GM06990 (cell line): ENCODE measurements around the gene GRK5.

Source experiments
- DNase-seq: peaks from one replicate; pipeline ENCODE4 v3.0.0-alpha.2; 2011; ENCODE audit not compliant: insufficient read length; ENCODE audit errors: extremely low read depth
- H3K27me3 ChIP-seq: replicated peaks from 2 replicates; pipeline ENCODE4 v1.6.0; 2011; ENCODE audit warnings: low read length; ENCODE audit not compliant: control insufficient read depth, insufficient read depth
- H3K36me3 ChIP-seq: 2 replicates; pipeline ENCODE4 v1.5.1; 2011; ENCODE audit warnings: low read length; ENCODE audit not compliant: control insufficient read depth, insufficient read depth
- H3K4me3 ChIP-seq: replicated peaks from 2 replicates; pipeline ENCODE4 v1.5.1; 2011; ENCODE audit warnings: low read depth, mild to moderate bottlenecking, control low read depth, low read length
- TF ChIP-seq, protein P1 (sequence below): IDR thresholded peaks from 2 replicates; pipeline ENCODE4 v1.5.1; 2011; ENCODE audit warnings: low read length, control low read depth, mild to moderate bottlenecking, inconsistent platforms; ENCODE audit not compliant: insufficient read depth, poor library complexity, severe bottlenecking

Gene GRK5

DNA sequence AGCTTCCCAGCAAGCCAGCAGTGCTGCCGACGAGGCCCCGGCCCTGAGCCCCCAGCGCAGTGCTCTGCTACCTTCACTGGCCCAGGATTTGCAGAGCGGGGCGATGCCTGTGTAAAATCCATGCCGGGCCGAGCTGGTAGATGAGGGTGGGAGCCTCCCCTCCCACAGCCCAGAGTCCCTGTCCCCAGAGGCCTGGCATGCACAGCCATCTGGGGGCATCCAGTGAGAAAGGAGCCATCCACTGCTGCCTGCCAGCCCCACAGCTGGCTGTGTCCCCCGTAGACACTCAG lies 218.5 kb downstream of the GRK5 start:
- Histone ChIP-seq H3K4me3 (no peak overlapping the region), H3K36me3 (peaks cover 39% of the 10 kb centered on the region), H3K27me3 (no peaks in the 10 kb centered on the region)
- TF ChIP-seq, protein P1, sequence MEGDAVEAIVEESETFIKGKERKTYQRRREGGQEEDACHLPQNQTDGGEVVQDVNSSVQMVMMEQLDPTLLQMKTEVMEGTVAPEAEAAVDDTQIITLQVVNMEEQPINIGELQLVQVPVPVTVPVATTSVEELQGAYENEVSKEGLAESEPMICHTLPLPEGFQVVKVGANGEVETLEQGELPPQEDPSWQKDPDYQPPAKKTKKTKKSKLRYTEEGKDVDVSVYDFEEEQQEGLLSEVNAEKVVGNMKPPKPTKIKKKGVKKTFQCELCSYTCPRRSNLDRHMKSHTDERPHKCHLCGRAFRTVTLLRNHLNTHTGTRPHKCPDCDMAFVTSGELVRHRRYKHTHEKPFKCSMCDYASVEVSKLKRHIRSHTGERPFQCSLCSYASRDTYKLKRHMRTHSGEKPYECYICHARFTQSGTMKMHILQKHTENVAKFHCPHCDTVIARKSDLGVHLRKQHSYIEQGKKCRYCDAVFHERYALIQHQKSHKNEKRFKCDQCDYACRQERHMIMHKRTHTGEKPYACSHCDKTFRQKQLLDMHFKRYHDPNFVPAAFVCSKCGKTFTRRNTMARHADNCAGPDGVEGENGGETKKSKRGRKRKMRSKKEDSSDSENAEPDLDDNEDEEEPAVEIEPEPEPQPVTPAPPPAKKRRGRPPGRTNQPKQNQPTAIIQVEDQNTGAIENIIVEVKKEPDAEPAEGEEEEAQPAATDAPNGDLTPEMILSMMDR: no peak
- no peak for DNase-seq

DNA sequence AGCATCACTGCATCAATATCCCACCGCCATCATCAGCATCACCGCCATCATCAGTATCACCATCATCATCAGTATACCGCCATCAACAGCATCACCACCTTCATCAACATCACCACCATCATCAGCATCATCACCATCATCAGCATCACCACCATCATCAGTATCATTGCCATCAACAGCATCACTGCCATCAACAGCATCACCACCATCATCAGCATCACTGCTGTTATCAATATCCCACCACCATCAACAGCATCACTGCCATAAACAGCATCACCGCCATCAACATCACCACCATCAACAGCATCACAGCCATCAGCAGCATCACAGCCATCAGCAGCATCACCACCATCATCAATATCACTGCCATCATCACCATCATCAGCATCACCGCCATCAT lies 219.3 kb downstream of the GRK5 start:
- H3K4me3 ChIP-seq: no peak overlapping the region
- H3K27me3 ChIP-seq: no peaks in the 10 kb centered on the region
- TF ChIP-seq, protein P1: no peak
- peaks cover 40% of the 10 kb centered on the region for H3K36me3 ChIP-seq
- no peak for DNase-seq

DNA sequence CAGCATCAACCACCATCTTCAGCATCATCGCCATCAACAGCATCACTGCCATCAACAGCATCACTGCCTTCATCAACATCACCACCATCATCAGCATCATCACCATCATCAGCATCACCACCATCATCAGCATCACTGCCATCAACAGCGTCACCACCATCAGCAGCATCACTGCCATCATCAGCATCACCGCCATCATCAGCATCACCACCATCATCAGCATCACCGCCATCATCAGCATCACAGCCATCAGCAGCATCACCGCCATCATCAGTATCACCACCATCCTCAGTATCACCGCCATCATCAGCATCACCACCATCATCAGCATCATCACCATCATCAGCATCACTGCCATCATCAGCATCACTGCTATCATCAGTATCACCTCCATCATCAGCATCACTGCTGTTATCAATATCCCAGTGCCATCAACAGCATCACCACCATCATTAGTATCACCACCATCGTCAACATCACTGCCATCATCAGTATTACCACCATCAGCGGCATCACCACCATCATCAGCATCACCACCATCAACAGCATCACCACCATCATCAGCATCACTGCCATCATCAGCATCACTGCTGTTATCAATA lies 220.0 kb downstream of the GRK5 start:
- no peak for DNase-seq
- peaks cover 43% of the 10 kb centered on the region for H3K36me3 ChIP-seq
- H3K4me3 ChIP-seq: no peak overlapping the region
- no peaks in the 10 kb centered on the region for H3K27me3 ChIP-seq
- TF ChIP-seq, protein P1: no peak

DNA sequence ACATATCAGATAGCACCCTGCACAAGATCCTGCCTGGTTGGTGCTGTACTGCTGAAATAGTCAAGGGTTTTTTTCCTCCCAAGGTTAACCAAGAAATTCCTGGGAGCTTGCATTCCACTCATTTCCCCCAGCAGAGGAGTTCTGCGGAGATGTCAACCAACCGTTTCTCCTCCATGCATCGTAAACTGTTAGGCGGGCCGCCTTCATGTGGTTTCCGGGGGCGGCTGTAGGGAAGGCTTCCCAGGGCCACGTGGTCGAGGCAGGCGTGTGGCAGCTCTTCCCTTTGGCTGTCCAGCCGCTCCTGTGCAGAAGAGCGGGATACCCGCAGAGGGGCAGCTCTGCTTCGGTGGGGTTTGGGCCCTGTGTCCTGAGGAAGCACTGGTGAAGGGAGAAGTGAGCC lies 221.4 kb downstream of the GRK5 start:
- no peak for DNase-seq
- Histone ChIP-seq H3K4me3 (no peak overlapping the region), H3K36me3 (peaks cover 44% of the 10 kb centered on the region), H3K27me3 (no peaks in the 10 kb centered on the region)
- TF ChIP-seq, protein P1: no peak

DNA sequence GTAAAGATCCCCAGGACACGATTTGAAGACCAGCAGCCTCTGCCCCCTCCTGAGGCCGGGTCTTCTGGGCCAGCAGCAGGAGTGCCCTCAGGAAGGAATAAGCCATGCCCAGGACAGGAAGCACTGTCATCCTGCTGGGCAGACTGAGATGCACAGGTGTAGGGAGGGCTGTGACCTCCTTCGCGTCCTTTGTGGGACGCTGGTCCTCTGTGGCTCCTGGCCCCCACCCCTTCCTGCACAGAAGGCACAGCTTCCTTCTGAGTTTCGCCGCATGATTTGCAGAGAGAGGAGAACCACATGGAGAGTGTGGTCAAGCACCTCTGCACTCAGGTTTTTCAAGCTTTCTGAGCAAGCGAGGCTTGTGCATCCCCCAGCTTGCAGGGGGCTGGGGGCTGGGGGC lies 222.4 kb downstream of the GRK5 start:
- Histone ChIP-seq H3K36me3 (peaks cover 40% of the 10 kb centered on the region), H3K4me3 (no peak overlapping the region), H3K27me3 (no peaks in the 10 kb centered on the region)
- TF ChIP-seq, protein P1: no peak
- DNase-seq: no peak
